Fibroblast of lung (primary cell): ENCODE data around the gene CAMTA1.

Experiments used
- EZH2 ChIP-seq: IDR thresholded peaks from 2 replicates; pipeline ENCODE4 v1.5.1; 2012; ENCODE audit warnings: low read length, control low read depth, mild to moderate bottlenecking; ENCODE audit errors: missing control alignments
- TF ChIP-seq, protein P1 (sequence below), 2 donors: IDR thresholded peaks in 1 of 2; conservative IDR thresholded peaks in 1 of 2; 1 replicate in 1 of 2; 2 replicates in 1 of 2; pipeline ENCODE4 v1.5.1; 2011 to 2012; ENCODE audit warnings: low read length in 2 of 2, control low read depth in 1 of 2, inconsistent platforms in 1 of 2, low read depth in 1 of 2, mild to moderate bottlenecking in 1 of 2

DNA sequence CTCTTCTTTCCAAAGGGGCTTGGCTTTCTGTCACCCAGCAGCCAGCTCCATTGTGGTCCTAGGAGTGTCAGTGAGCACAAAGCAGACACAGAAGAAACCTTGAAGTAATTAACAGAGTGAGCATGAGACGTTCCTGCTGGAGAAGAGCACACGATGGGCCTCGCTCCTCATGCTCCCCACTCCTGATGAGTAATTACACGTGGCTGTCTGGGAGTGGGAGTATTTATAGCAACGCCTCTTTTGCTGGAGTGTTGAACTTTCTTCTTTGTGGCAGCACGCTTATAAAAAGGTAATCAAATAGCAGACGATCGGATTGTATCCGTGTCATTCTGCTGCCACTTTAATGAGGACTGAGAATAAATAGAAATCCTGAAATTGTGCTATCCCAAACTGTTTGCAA, 185.8 kb downstream of the CAMTA1 start:
- no peak for TF ChIP-seq EZH2
- TF ChIP-seq, protein P1, sequence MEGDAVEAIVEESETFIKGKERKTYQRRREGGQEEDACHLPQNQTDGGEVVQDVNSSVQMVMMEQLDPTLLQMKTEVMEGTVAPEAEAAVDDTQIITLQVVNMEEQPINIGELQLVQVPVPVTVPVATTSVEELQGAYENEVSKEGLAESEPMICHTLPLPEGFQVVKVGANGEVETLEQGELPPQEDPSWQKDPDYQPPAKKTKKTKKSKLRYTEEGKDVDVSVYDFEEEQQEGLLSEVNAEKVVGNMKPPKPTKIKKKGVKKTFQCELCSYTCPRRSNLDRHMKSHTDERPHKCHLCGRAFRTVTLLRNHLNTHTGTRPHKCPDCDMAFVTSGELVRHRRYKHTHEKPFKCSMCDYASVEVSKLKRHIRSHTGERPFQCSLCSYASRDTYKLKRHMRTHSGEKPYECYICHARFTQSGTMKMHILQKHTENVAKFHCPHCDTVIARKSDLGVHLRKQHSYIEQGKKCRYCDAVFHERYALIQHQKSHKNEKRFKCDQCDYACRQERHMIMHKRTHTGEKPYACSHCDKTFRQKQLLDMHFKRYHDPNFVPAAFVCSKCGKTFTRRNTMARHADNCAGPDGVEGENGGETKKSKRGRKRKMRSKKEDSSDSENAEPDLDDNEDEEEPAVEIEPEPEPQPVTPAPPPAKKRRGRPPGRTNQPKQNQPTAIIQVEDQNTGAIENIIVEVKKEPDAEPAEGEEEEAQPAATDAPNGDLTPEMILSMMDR (conservative IDR thresholded peaks at IDR 0.05 in 1 of 2, IDR thresholded peaks at IDR 0.05 in 1 of 2; ENCODE audit: low read depth in 1 of 2, low read length in 2 of 2) = no peak
